Keratinocyte (primary cell): ENCODE data around the gene SIN3A. TPM values are rescaled to one million over a fixed set of nuclear protein-coding genes. Genes with fewer than 3 reads are reported as not detected.

ENCODE experiments used
- DNase-seq: peaks from one replicate; pipeline ENCODE4 v3.0.0-alpha.2; 2011; ENCODE audit warnings: low read depth, missing footprints, low spot score
- FAIRE-seq: peaks from 2 replicates; lab custom pipeline; 2011; peaks lifted over from hg19 to GRCh38; lab: Jason Lieb, UNC
- H2AFZ ChIP-seq: 2 replicates; pipeline ENCODE4 v1.6.0; 2012; ENCODE audit warnings: low read length, control low read depth, inconsistent platforms; ENCODE audit not compliant: control insufficient read depth
- H3K27ac ChIP-seq: 2 replicates; pipeline ENCODE4 v1.5.1; 2011; ENCODE audit warnings: low read length; ENCODE audit not compliant: control insufficient read depth, insufficient read depth
- H3K27me3 ChIP-seq: 3 replicates; pipeline ENCODE4 v1.6.0; 2011; ENCODE audit warnings: low read length; ENCODE audit not compliant: control insufficient read depth, insufficient read depth; ENCODE audit errors: extremely low read depth
- H3K36me3 ChIP-seq, 2 experiments: 2 replicates in 1 of 2; 3 replicates in 1 of 2; pipeline ENCODE4 v1.5.1; 2011; ENCODE audit warnings: low read length in 2 of 2, mild to moderate bottlenecking in 1 of 2; ENCODE audit not compliant: control insufficient read depth in 2 of 2, insufficient read depth in 2 of 2; ENCODE audit errors: extremely low read depth in 1 of 2
- H3K4me1 ChIP-seq: 3 replicates; pipeline ENCODE4 v1.5.1; 2011; ENCODE audit warnings: low read length; ENCODE audit not compliant: control insufficient read depth, insufficient read depth; ENCODE audit errors: extremely low read depth
- H3K4me2 ChIP-seq: 3 replicates; pipeline ENCODE4 v1.6.0; 2011; ENCODE audit warnings: low read depth, low read length; ENCODE audit not compliant: control insufficient read depth, insufficient read depth; ENCODE audit errors: extremely low read depth
- H3K4me3 ChIP-seq, 3 experiments: fragments of 200-600 bp in 1 of 3; sonication (generic) in 1 of 3; 2 replicates in 2 of 3; 3 replicates in 1 of 3; pipeline ENCODE4 v1.5.1; 2011 to 2016; ENCODE audit warnings: low read length in 3 of 3, mild to moderate bottlenecking in 3 of 3, control low read depth in 2 of 3, inconsistent platforms in 1 of 3, low read depth in 1 of 3, mixed read lengths in 1 of 3, mixed run types in 1 of 3, moderate library complexity in 1 of 3; ENCODE audit not compliant: control insufficient read depth in 2 of 3, insufficient read depth in 2 of 3; ENCODE audit errors: extremely low read depth in 1 of 3
- H3K79me2 ChIP-seq: 2 replicates; pipeline ENCODE4 v1.6.0; 2012; ENCODE audit warnings: low read length; ENCODE audit not compliant: control insufficient read depth, insufficient read depth
- H3K9ac ChIP-seq: 3 replicates; pipeline ENCODE4 v1.6.0; 2011; ENCODE audit warnings: low read length; ENCODE audit not compliant: control insufficient read depth, insufficient read depth; ENCODE audit errors: extremely low read depth
- H3K9me1 ChIP-seq: 3 replicates; pipeline ENCODE4 v1.6.0; 2011; ENCODE audit warnings: low read length; ENCODE audit not compliant: control insufficient read depth, insufficient read depth; ENCODE audit errors: extremely low read depth
- H3K9me3 ChIP-seq: 2 replicates; pipeline ENCODE4 v1.5.1; 2012; ENCODE audit warnings: low read depth, low read length; ENCODE audit not compliant: control insufficient read depth
- H4K20me1 ChIP-seq: 3 replicates; pipeline ENCODE4 v1.6.0; 2011; ENCODE audit warnings: low read length; ENCODE audit not compliant: control insufficient read depth, insufficient read depth; ENCODE audit errors: extremely low read depth
- EZH2 ChIP-seq: IDR thresholded peaks from one replicate; pipeline ENCODE4 v1.6.1; 2012; ENCODE audit warnings: inconsistent platforms, mild to moderate bottlenecking, low read length, moderate library complexity
- dilution Hi-C: fragments of 300-500 bp; cut with MboI; formaldehyde crosslinking; loops from one replicate; pipeline ENCODE4 v1.7.0; 2020; ENCODE audit warnings: low sequenced_read_pairs; ENCODE audit not compliant: extremely low pct_ligation_motif_present
- polyA plus RNA-seq, 5 experiments: library from polyadenylated mRNA; depleted of rRNA in 3 of 5; stranded (reverse) in 3 of 5; stranded (forward) in 1 of 5; unstranded in 1 of 5; fragments of >200 nt; gene quantifications; 1 replicate in 1 of 5; 2 replicates in 3 of 5; 3 replicates in 1 of 5; pipeline versions ENCODE4 v1.2.1 to v1.2.3, GENCODE V29; 2011 to 2012; ENCODE audit warnings: missing spikeins in 2 of 5, low read depth in 1 of 5, low replicate concordance in 1 of 5
- TF ChIP-seq, protein P1 (sequence below), 3 experiments: IDR thresholded peaks in 1 of 3; conservative IDR thresholded peaks in 1 of 3; optimal IDR thresholded peaks in 1 of 3; 2 replicates in 2 of 3; 3 replicates in 1 of 3; pipeline versions ENCODE3 to v1.5.1; 2011; ENCODE audit warnings: low read length in 3 of 3, mild to moderate bottlenecking in 3 of 3, moderate library complexity in 2 of 3, control low read depth in 1 of 3, inconsistent platforms in 1 of 3; ENCODE audit not compliant: insufficient read depth in 2 of 3; ENCODE audit errors: extremely low read depth in 1 of 3

Gene SIN3A
- polyA plus RNA-seq, 1 donor (not counting 4 experiments of a cell fraction or from before 2014, with no cell fraction given): 19.4 TPM

DNA sequence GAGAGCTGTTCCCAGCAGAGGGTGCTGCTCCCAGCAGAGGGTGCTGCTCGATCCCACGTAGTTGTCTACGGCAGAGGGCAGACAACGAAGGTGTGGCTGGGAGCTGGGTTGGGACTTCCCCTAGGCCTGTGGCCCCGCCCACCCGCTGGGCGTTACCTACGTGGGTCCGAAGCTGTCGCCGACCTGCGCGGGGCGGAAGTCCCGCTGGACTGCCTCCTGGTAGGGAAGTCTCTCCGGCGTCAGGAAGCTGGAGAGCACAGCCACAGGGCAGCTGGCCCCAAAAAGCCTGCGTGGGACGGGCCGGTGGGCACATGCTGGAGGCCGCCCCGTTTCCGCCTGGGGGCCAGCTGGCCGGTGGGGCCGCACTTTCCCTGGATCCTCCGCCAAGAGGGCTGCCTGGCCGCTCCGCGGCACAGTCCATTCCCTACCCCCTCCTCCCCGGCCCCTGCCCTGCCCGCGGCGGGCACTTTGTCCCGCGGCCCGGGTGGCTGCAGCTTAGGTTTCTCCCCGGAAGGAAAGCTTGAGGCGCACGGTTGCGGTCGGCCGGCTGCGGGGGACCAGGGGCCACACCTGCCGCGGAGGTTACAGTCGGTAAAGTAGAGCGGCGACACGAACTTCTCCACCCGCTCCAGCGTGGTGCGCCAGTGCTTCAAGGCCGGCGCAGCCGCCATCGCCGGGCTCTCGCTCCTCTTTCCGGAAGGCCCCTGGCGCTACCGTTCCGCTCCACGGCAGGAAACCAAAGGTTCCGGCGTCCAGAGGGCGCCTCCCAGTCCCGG, 83.4 kb downstream of the SIN3A start, which contains the start of gene MAN2C1:
TSS of gene MAN2C1 (minus strand) at position 695 of the 776 bp plus-strand sequence. CDS start at position 671, 24 bp downstream.
- Histone ChIP-seq H3K27me3 (no peaks in the 10 kb centered on the region), H3K9me1 (no peaks in the 10 kb centered on the region), H3K36me3 (peaks cover 18 to 39% of the 10 kb centered on the region in 2 experiments), H3K27ac (peak within 1 kb of the TSS; percentile 72), H4K20me1 (no peaks in the 10 kb centered on the region), H3K9me3 (no peaks in the 10 kb centered on the region), H3K4me1 (peaks cover 33% of the 10 kb centered on the region), H3K9ac (peak within 1 kb of the TSS; percentile 92), H3K4me3 (peak within 1 kb of the TSS; percentile 74 to 84 (median 79)), H3K79me2 (peaks cover 12% of the 10 kb centered on the region), H3K4me2 (peak within 1 kb of the TSS; percentile 94), H2AFZ (peak within 1 kb of the TSS; percentile 69)
- dilution Hi-C loops: no loop called here
- FAIRE-seq: peak; percentile 92
- peak; percentile 94 for DNase-seq
- TF ChIP-seq, protein P1, sequence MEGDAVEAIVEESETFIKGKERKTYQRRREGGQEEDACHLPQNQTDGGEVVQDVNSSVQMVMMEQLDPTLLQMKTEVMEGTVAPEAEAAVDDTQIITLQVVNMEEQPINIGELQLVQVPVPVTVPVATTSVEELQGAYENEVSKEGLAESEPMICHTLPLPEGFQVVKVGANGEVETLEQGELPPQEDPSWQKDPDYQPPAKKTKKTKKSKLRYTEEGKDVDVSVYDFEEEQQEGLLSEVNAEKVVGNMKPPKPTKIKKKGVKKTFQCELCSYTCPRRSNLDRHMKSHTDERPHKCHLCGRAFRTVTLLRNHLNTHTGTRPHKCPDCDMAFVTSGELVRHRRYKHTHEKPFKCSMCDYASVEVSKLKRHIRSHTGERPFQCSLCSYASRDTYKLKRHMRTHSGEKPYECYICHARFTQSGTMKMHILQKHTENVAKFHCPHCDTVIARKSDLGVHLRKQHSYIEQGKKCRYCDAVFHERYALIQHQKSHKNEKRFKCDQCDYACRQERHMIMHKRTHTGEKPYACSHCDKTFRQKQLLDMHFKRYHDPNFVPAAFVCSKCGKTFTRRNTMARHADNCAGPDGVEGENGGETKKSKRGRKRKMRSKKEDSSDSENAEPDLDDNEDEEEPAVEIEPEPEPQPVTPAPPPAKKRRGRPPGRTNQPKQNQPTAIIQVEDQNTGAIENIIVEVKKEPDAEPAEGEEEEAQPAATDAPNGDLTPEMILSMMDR (optimal IDR thresholded peaks at IDR 0.05 in 1 of 3, IDR thresholded peaks at IDR 0.05 in 1 of 3, conservative IDR thresholded peaks at IDR 0.05 in 1 of 3; ENCODE audit: extremely low read depth in 1 of 3, insufficient read depth in 2 of 3, low read length in 3 of 3): peak; percentile 75 to 94 (median 84)
- no peak for TF ChIP-seq EZH2

DNA sequence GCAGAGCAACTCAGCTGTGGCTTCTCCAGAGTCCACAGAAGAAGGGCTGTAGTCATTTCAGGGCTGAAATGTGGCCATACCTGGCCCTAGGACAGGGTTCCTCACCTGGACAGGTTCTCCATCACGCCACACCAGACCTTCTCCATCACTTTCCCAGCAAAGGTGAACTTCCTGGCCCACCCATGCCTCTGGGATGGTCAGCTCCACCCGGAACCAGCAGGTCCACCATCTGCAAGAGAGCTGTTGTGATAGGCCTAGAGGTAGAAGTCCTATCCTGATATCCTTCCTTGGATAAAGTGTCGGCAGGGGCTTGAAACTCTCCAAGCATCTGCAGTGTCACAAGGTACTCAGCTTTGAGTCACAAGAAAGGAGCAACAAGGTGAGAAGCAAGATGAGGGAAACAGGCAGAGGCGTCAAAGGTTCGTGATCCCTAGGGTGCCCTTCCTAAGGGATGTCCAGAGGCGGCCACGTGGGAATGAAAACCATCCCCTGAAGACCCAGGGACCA, 84.0 kb downstream of the SIN3A start:
- H3K27ac ChIP-seq: peak overlapping the region; percentile 72
- dilution Hi-C loops: no loop called here

More for the DNA sequence above, 84.0 kb downstream of the SIN3A start:
- no peaks in the 10 kb centered on the region for H4K20me1 ChIP-seq
- DNase-seq (no peak), FAIRE-seq (no peak)
- peaks cover 12% of the 10 kb centered on the region for H3K79me2 ChIP-seq
- H2AFZ ChIP-seq: no peak overlapping the region
- peaks cover 21 to 39% of the 10 kb centered on the region in 2 experiments for H3K36me3 ChIP-seq
- peak overlapping the region; percentile 74 to 84 (median 79) for H3K4me3 ChIP-seq
- H3K9ac ChIP-seq: peak overlapping the region; percentile 92
- peak overlapping the region; percentile 58 for H3K4me2 ChIP-seq
- H3K9me3 ChIP-seq: no peaks in the 10 kb centered on the region
- TF ChIP-seq, protein P1 (optimal IDR thresholded peaks at IDR 0.05 in 1 of 3, IDR thresholded peaks at IDR 0.05 in 1 of 3, conservative IDR thresholded peaks at IDR 0.05 in 1 of 3; ENCODE audit: extremely low read depth in 1 of 3, insufficient read depth in 2 of 3, low read length in 3 of 3): no peak
- no peak for TF ChIP-seq EZH2
- peaks cover 30% of the 10 kb centered on the region for H3K4me1 ChIP-seq
- no peaks in the 10 kb centered on the region for H3K9me1 ChIP-seq
- H3K27me3 ChIP-seq: no peaks in the 10 kb centered on the region
